ENCODE data around the gene SGSH. TPM values are rescaled to one million over a fixed set of nuclear protein-coding genes. Genes with fewer than 3 reads are reported as not detected.

Gene SGSH
- total RNA-seq, 1 donor from 2014 or later: 71.0 TPM

DNA sequence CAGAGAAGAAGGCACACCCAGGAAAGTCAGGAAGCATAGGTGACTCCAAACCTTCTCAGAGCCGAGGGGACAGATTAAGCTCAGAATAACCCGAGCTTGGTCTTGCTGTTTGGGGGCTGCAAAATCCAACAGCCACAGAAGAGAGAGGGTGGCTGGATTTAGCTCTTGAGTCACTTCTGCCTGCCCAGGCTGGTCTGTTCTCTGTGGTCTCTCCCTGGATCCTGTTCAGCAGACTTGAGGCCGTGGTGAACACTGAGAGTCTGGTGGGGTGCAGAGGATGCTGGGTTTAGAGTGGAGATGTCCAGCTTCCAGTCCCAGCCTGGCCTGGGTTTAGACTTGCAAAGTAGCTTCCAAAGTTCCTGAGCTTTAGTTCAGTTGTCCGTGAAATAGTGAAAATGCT, 8.9 kb upstream of the SGSH start:
- Mint-ChIP-seq H3K9me3 (ENCODE audit: unreplicated experiment) (peaks cover 13% of the 10 kb centered on the region), H3K27ac (ENCODE audit: unreplicated experiment) (no peak overlapping the region), H3K4me1 (ENCODE audit: unreplicated experiment) (no peaks in the 10 kb centered on the region), H3K27me3 (ENCODE audit: unreplicated experiment) (no peaks in the 10 kb centered on the region), H3K36me3 (ENCODE audit: unreplicated experiment) (peaks cover 36% of the 10 kb centered on the region), H3K4me3 (ENCODE audit: unreplicated experiment) (no peak overlapping the region)
- no peak for DNase-seq (ENCODE audit: extremely low spot score, unreplicated experiment)
- TF ChIP-seq, protein P1, sequence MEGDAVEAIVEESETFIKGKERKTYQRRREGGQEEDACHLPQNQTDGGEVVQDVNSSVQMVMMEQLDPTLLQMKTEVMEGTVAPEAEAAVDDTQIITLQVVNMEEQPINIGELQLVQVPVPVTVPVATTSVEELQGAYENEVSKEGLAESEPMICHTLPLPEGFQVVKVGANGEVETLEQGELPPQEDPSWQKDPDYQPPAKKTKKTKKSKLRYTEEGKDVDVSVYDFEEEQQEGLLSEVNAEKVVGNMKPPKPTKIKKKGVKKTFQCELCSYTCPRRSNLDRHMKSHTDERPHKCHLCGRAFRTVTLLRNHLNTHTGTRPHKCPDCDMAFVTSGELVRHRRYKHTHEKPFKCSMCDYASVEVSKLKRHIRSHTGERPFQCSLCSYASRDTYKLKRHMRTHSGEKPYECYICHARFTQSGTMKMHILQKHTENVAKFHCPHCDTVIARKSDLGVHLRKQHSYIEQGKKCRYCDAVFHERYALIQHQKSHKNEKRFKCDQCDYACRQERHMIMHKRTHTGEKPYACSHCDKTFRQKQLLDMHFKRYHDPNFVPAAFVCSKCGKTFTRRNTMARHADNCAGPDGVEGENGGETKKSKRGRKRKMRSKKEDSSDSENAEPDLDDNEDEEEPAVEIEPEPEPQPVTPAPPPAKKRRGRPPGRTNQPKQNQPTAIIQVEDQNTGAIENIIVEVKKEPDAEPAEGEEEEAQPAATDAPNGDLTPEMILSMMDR (IDR thresholded peaks at IDR 0.05): no peak

GRCh38 chr17:80228477-80228876, 8.3 kb upstream of the SGSH start:
- Mint-ChIP-seq H3K4me3 (ENCODE audit: unreplicated experiment) (no peak overlapping the region), H3K36me3 (ENCODE audit: unreplicated experiment) (peaks cover 31% of the 10 kb centered on the region), H3K27ac (ENCODE audit: unreplicated experiment) (no peak overlapping the region), H3K9me3 (ENCODE audit: unreplicated experiment) (peaks cover 13% of the 10 kb centered on the region), H3K27me3 (ENCODE audit: unreplicated experiment) (no peaks in the 10 kb centered on the region), H3K4me1 (ENCODE audit: unreplicated experiment) (no peaks in the 10 kb centered on the region)
- TF ChIP-seq, protein P1 (IDR thresholded peaks at IDR 0.05): no peak
- no peak for DNase-seq (ENCODE audit: extremely low spot score, unreplicated experiment)

GRCh38 chr17:80227666-80228065, 7.5 kb upstream of the SGSH start:
- H3K9me3 Mint-ChIP-seq (ENCODE audit: unreplicated experiment): peaks cover 11% of the 10 kb centered on the region
- H3K36me3 Mint-ChIP-seq (ENCODE audit: unreplicated experiment): peaks cover 26% of the 10 kb centered on the region
- H3K27me3 Mint-ChIP-seq (ENCODE audit: unreplicated experiment): no peaks in the 10 kb centered on the region
- no peak for DNase-seq (ENCODE audit: extremely low spot score, unreplicated experiment)
- no peaks in the 10 kb centered on the region for H3K4me1 Mint-ChIP-seq (ENCODE audit: unreplicated experiment)
- TF ChIP-seq, protein P1 (IDR thresholded peaks at IDR 0.05): no peak
- no peak overlapping the region for H3K4me3 Mint-ChIP-seq (ENCODE audit: unreplicated experiment)
- no peak overlapping the region for H3K27ac Mint-ChIP-seq (ENCODE audit: unreplicated experiment)

GRCh38 chr17:80227156-80227555, 7.0 kb upstream of the SGSH start:
- H3K27ac Mint-ChIP-seq (ENCODE audit: unreplicated experiment): no peak overlapping the region
- H3K9me3 Mint-ChIP-seq (ENCODE audit: unreplicated experiment): peaks cover 7% of the 10 kb centered on the region
- no peak overlapping the region for H3K4me3 Mint-ChIP-seq (ENCODE audit: unreplicated experiment)
- H3K4me1 Mint-ChIP-seq (ENCODE audit: unreplicated experiment): no peaks in the 10 kb centered on the region
- no peak for DNase-seq (ENCODE audit: extremely low spot score, unreplicated experiment)
- TF ChIP-seq, protein P1 (IDR thresholded peaks at IDR 0.05): no peak
- peaks cover 22% of the 10 kb centered on the region for H3K36me3 Mint-ChIP-seq (ENCODE audit: unreplicated experiment)
- no peaks in the 10 kb centered on the region for H3K27me3 Mint-ChIP-seq (ENCODE audit: unreplicated experiment)

DNA sequence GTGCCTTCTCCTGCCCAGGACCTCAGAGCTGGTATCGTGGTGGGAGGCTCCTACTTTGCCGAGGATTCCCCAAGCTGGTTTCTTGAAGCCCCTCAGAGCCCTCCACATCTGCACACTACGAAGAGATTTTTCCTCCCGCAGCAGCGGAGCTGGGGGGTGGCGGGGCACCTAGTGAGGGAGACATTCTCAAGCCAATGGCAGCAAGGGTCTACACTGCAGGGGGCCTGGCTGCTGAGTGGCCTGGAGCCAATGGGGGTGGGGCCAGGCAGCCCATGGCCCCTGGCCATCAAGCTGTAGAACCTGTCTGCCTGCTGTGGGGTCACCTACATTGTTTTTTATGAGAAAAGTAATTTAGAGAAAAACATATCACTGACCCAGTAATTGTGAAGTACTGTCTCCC, 5.1 kb upstream of the SGSH start:
- H3K9me3 Mint-ChIP-seq (ENCODE audit: unreplicated experiment): no peaks in the 10 kb centered on the region
- H3K27ac Mint-ChIP-seq (ENCODE audit: unreplicated experiment): no peak overlapping the region
- no peak for DNase-seq (ENCODE audit: extremely low spot score, unreplicated experiment)
- peaks cover 9% of the 10 kb centered on the region for H3K36me3 Mint-ChIP-seq (ENCODE audit: unreplicated experiment)
- H3K4me3 Mint-ChIP-seq (ENCODE audit: unreplicated experiment): no peak overlapping the region
- TF ChIP-seq, protein P1 (IDR thresholded peaks at IDR 0.05): no peak
- H3K27me3 Mint-ChIP-seq (ENCODE audit: unreplicated experiment): no peaks in the 10 kb centered on the region
- peaks cover 7% of the 10 kb centered on the region for H3K4me1 Mint-ChIP-seq (ENCODE audit: unreplicated experiment)
